Skeletal muscle tissue (tissue), 4 donors: ENCODE data around the gene NLRP3. TPM values are rescaled to one million over a fixed set of nuclear protein-coding genes. Genes with fewer than 3 reads are reported as not detected.
A peak's percentile ranks its signal among the peaks of the same experiment; 100 is the strongest.
"Not testable (repeated sequence)": the region's sequence is repeated elsewhere in the genome, so short reads cannot be mapped to it uniquely, and the experiment has no call there.

Experiments
- H3K27ac ChIP-seq: one replicate; pipeline ENCODE4 v1.7.0; 2013; ENCODE audit warnings: mild to moderate bottlenecking, low read depth, low read length, inconsistent platforms
- H3K27me3 ChIP-seq, 3 donors: one replicate each; pipeline ENCODE4 v1.7.0; 2013; ENCODE audit warnings: low read length in 3 of 3; ENCODE audit not compliant: control insufficient read depth in 3 of 3, insufficient read depth in 3 of 3
- H3K36me3 ChIP-seq, 3 donors: one replicate each; pipeline ENCODE4 v1.7.0; 2013; ENCODE audit warnings: low read length in 3 of 3; ENCODE audit not compliant: control insufficient read depth in 3 of 3, insufficient read depth in 3 of 3
- H3K4me1 ChIP-seq, 3 donors: one replicate each; pipeline ENCODE4 v1.7.0; 2013; ENCODE audit warnings: low read length in 3 of 3, mild to moderate bottlenecking in 3 of 3; ENCODE audit not compliant: control insufficient read depth in 3 of 3, insufficient read depth in 3 of 3
- H3K4me3 ChIP-seq, 3 donors: one replicate each; pipeline ENCODE4 v1.7.0; 2013; ENCODE audit warnings: low read length in 3 of 3
- H3K9ac ChIP-seq, 3 donors: one replicate each; pipeline ENCODE4 v1.7.0; 2013; ENCODE audit warnings: low read length in 3 of 3, mild to moderate bottlenecking in 3 of 3, moderate library complexity in 2 of 3, low read depth in 1 of 3
- H3K9me3 ChIP-seq, 3 donors: one replicate each; pipeline ENCODE4 v1.7.0; 2013; ENCODE audit warnings: low read length in 3 of 3; ENCODE audit not compliant: control insufficient read depth in 3 of 3
- total RNA-seq: library from RNA; depleted of rRNA; stranded (reverse); fragments of >200 nt; gene quantifications from one replicate; pipeline ENCODE4 v1.2.3, GENCODE V29; 2014
- donor health status: Osteomylitis.

Gene NLRP3
- total RNA-seq, 1 donor from 2014 or later = 5.2 TPM

GRCh38 chr1:247465796-247466195 lies 49.8 kb downstream of the NLRP3 start:
- no peaks in the 10 kb centered on the region for H3K4me1 ChIP-seq
- no peaks in the 10 kb centered on the region for H3K9me3 ChIP-seq
- no peaks in the 10 kb centered on the region for H3K36me3 ChIP-seq
- no peak overlapping the region for H3K27ac ChIP-seq
- H3K27me3 ChIP-seq = no peaks in the 10 kb centered on the region
- no peak overlapping the region for H3K9ac ChIP-seq
- H3K4me3 ChIP-seq = no peak overlapping the region

DNA sequence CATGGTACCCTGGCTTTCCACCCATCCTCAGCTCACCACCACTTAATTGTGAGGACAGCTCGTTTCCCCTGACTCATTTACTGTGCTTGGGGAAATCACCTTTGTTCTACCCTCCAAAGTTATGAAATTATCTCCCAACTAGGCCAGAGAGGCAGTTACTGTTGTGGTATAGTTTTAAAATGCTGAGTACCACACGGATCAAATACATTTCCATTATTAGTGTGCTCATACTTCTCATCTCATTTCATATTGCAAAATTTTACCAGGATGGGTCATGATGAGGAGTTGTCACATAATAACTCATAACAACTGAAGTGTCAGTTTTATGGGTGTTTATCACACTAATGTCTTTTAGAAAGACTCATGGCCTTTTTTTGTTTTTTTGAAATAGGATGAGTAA lies 51.2 kb downstream of the NLRP3 start:
- Histone ChIP-seq H3K9me3 (no peaks in the 10 kb centered on the region), H3K27ac (no peak overlapping the region), H3K27me3 (no peaks in the 10 kb centered on the region), H3K9ac (no peak overlapping the region), H3K36me3 (no peaks in the 10 kb centered on the region), H3K4me1 (no peaks in the 10 kb centered on the region), H3K4me3 (no peak overlapping the region)

DNA sequence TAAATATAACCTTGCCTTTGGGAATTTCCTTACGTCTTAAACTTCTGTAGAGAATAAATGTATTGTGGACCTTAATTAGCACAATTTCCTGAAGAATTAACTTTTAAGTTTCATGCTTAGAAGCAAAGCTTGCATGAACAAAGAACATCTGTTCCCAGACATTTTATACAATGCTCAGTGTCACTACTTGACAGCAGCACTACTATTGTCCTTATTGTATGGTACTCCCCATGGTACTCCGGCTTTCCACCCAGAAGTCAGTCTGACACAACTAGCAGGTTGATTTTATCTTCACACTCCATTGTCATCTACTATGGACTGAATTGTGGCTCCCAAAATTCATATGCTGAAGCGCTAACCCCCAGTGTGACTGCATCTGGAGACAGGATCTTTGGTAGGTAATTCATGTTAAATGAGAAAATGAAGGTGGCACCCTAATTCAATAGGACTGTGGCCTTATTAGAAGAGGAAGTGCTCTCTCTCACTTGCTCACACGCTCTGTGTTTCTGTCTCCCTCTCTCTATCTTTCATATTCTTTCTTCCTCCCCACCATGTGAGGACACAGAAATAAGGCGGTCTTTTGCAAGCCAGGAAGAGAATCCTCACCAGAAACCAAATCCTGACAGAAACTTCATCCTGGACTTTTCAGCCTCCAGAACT lies 52.6 kb downstream of the NLRP3 start:
- no peaks in the 10 kb centered on the region for H3K4me1 ChIP-seq
- H3K36me3 ChIP-seq = no peaks in the 10 kb centered on the region
- H3K27me3 ChIP-seq = no peaks in the 10 kb centered on the region
- no peaks in the 10 kb centered on the region for H3K9me3 ChIP-seq
- peak overlapping the region in 1 of 3 donors; percentile 3 for H3K4me3 ChIP-seq
- H3K27ac ChIP-seq = no peak overlapping the region
- H3K9ac ChIP-seq = no peak overlapping the region

GRCh38 chr1:247469141-247469535 lies 53.2 kb downstream of the NLRP3 start:
- Histone ChIP-seq H3K9ac (no peak overlapping the region), H3K4me1 (no peaks in the 10 kb centered on the region)

GRCh38 chr1:247470942-247471429 lies 55.0 kb downstream of the NLRP3 start:
- H3K4me3 ChIP-seq, H3K27ac ChIP-seq, H3K9me3 ChIP-seq, H3K27me3 ChIP-seq, H3K36me3 ChIP-seq, H3K4me1 ChIP-seq, H3K9ac ChIP-seq: not testable (repeated sequence)

More at GRCh38 chr1:247469141-247469535, 53.2 kb downstream of the NLRP3 start:
- Histone ChIP-seq H3K9me3 (no peaks in the 10 kb centered on the region), H3K36me3 (no peaks in the 10 kb centered on the region), H3K27ac (no peak overlapping the region), H3K4me3 (peak overlapping the region in 1 of 3 donors; percentile 3), H3K27me3 (no peaks in the 10 kb centered on the region)

GRCh38 chr1:247471445-247472016 lies 55.6 kb downstream of the NLRP3 start:
- H3K4me1 ChIP-seq = no peaks in the 10 kb centered on the region
- H3K27me3 ChIP-seq = no peaks in the 10 kb centered on the region
- no peak overlapping the region for H3K27ac ChIP-seq
- H3K9me3 ChIP-seq = no peaks in the 10 kb centered on the region
- H3K36me3 ChIP-seq = no peaks in the 10 kb centered on the region
- no peak overlapping the region for H3K9ac ChIP-seq
- H3K4me3 ChIP-seq = no peak overlapping the region

GRCh38 chr1:247472035-247472434 lies 56.1 kb downstream of the NLRP3 start:
- Histone ChIP-seq H3K27me3 (no peaks in the 10 kb centered on the region), H3K36me3 (no peaks in the 10 kb centered on the region), H3K4me3 (no peak overlapping the region), H3K27ac (no peak overlapping the region), H3K9me3 (no peaks in the 10 kb centered on the region), H3K9ac (no peak overlapping the region), H3K4me1 (no peaks in the 10 kb centered on the region)

GRCh38 chr1:247474367-247474766 lies 58.4 kb downstream of the NLRP3 start:
- Histone ChIP-seq H3K4me3 (no peak overlapping the region), H3K36me3 (no peaks in the 10 kb centered on the region), H3K27me3 (no peaks in the 10 kb centered on the region), H3K9me3 (no peaks in the 10 kb centered on the region), H3K9ac (no peak overlapping the region), H3K4me1 (no peaks in the 10 kb centered on the region), H3K27ac (no peak overlapping the region)

GRCh38 chr1:247475793-247476192 lies 59.8 kb downstream of the NLRP3 start:
- no peak overlapping the region for H3K4me3 ChIP-seq
- no peaks in the 10 kb centered on the region for H3K4me1 ChIP-seq
- no peak overlapping the region for H3K9ac ChIP-seq
- H3K36me3 ChIP-seq = no peaks in the 10 kb centered on the region
- H3K27ac ChIP-seq = no peak overlapping the region
- H3K27me3 ChIP-seq = no peaks in the 10 kb centered on the region
- H3K9me3 ChIP-seq = no peaks in the 10 kb centered on the region

GRCh38 chr1:247476328-247477058 lies 60.5 kb downstream of the NLRP3 start:
- H3K9ac ChIP-seq, H3K27ac ChIP-seq, H3K4me1 ChIP-seq: not testable (repeated sequence)

More at GRCh38 chr1:247476328-247477058, 60.5 kb downstream of the NLRP3 start:
- H3K27me3 ChIP-seq, H3K9me3 ChIP-seq, H3K36me3 ChIP-seq, H3K4me3 ChIP-seq: not testable (repeated sequence)
